Hepatocyte (in vitro differentiated cells): Measurements from ENCODE around the gene GLIPR2. TPM values are rescaled to one million over a fixed set of nuclear protein-coding genes. Genes with fewer than 3 reads are reported as not detected.

Source experiments
- DNase-seq: peaks from one replicate; pipeline ENCODE4 v3.0.0-alpha.2; 2016; ENCODE audit warnings: low spot score
- H2AFZ ChIP-seq: fragments of 200-600 bp; sonication (generic); 2 replicates; pipeline ENCODE4 v1.6.0; 2016; ENCODE audit warnings: antibody characterized with exemption, mild to moderate bottlenecking
- H3K27ac ChIP-seq: fragments of 200-600 bp; sonication (generic); 2 replicates; pipeline ENCODE4 v1.5.1; 2016; ENCODE audit warnings: mild to moderate bottlenecking
- H3K27me3 ChIP-seq: fragments of 200-600 bp; sonication (generic); 2 replicates; pipeline ENCODE4 v1.6.1; 2016
- H3K36me3 ChIP-seq: fragments of 200-600 bp; sonication (generic); replicated peaks from 2 replicates; pipeline ENCODE4 v1.5.1; 2016; ENCODE audit warnings: low read depth; ENCODE audit not compliant: insufficient read depth
- H3K4me1 ChIP-seq: fragments of 200-600 bp; sonication (generic); 2 replicates; pipeline ENCODE4 v1.5.1; 2016; ENCODE audit warnings: mild to moderate bottlenecking, moderate library complexity; ENCODE audit not compliant: insufficient read depth
- H3K4me2 ChIP-seq: fragments of 200-600 bp; sonication (generic); 2 replicates; pipeline ENCODE4 v1.6.0; 2016
- H3K4me3 ChIP-seq: fragments of 200-600 bp; sonication (generic); 2 replicates; pipeline ENCODE4 v1.5.1; 2016; ENCODE audit warnings: mild to moderate bottlenecking
- H3K79me2 ChIP-seq: fragments of 200-600 bp; sonication (generic); 2 replicates; pipeline ENCODE4 v1.6.0; 2017; ENCODE audit warnings: mild to moderate bottlenecking
- H3K9me2 ChIP-seq: fragments of 200-600 bp; sonication (generic); replicated peaks from 2 replicates; pipeline ENCODE4 v1.6.0; 2017; ENCODE audit warnings: mild to moderate bottlenecking; ENCODE audit not compliant: insufficient read depth
- H3K9me3 ChIP-seq: fragments of 200-600 bp; sonication (generic); 2 replicates; pipeline ENCODE4 v1.5.1; 2016; ENCODE audit warnings: low read depth, mild to moderate bottlenecking
- H4K20me1 ChIP-seq: fragments of 200-600 bp; sonication (generic); 2 replicates; pipeline ENCODE4 v1.6.0; 2016; ENCODE audit warnings: mild to moderate bottlenecking; ENCODE audit not compliant: insufficient read depth, poor library complexity, severe bottlenecking
- CTCF ChIP-seq: fragments of 200-600 bp; sonication (generic); IDR thresholded peaks from 2 replicates; pipeline ENCODE4 v1.5.1; 2016; ENCODE audit warnings: antibody characterized with exemption, mild to moderate bottlenecking; ENCODE audit not compliant: poor library complexity
- EZH2 ChIP-seq: fragments of 200-600 bp; sonication (generic); IDR thresholded peaks from 2 replicates; pipeline ENCODE4 v1.6.1; 2016; ENCODE audit warnings: antibody characterized with exemption, mild to moderate bottlenecking, borderline replicate concordance
- EZH2phosphoT487 ChIP-seq: fragments of 200-600 bp; sonication (generic); IDR thresholded peaks from one replicate; pipeline ENCODE4 v1.6.1; 2018; ENCODE audit warnings: antibody characterized with exemption, mild to moderate bottlenecking, low read depth, moderate library complexity; ENCODE audit not compliant: unreplicated experiment, severe bottlenecking
- WGBS: methylation state at CpG from one replicate; pipeline ENCODE4 v1.1.6; 2016; ENCODE audit warnings: low lambda C conversion rate; ENCODE audit errors: missing lambda C conversion rate; 5-methylcytosine and 5-hydroxymethylcytosine counted together
- polyA plus RNA-seq: library from polyadenylated mRNA; unstranded; fragments of >200 nt; fragmentation: Nextera tagmentation; extraction: Ambion mirVana; gene quantifications from 2 replicates; pipeline ENCODE4 v1.2.1, GENCODE V29; 2016
- total RNA-seq: library from RNA; depleted of rRNA; stranded (reverse); fragments of >200 nt; gene quantifications from 2 replicates; pipeline ENCODE4 v1.2.3, GENCODE V29; 2014

GLIPR2 gene
- total and polyA plus RNA-seq, 2 experiments from 2014 or later, result 12.6 to 14.1 TPM

- no peaks in the 10 kb centered on the region for H3K79me2 ChIP-seq
- WGBS, result 61% methylated on average over 4 of the region's 4 CpGs
- no peaks in the 10 kb centered on the region for H3K36me3 ChIP-seq
- no peaks in the 10 kb centered on the region for H3K9me3 ChIP-seq
- DNase-seq, result no peak
- no peak overlapping the region for H3K4me2 ChIP-seq
- TF ChIP-seq EZH2 (no peak), CTCF (peak; percentile 36)
- no peak overlapping the region for H3K4me3 ChIP-seq
- H2AFZ ChIP-seq, result no peak overlapping the region
- H3K9me2 ChIP-seq, result no peaks in the 10 kb centered on the region
- peaks cover 18% of the 10 kb centered on the region for H3K27me3 ChIP-seq
- H3K27ac ChIP-seq, result no peak overlapping the region
- peaks cover 8% of the 10 kb centered on the region for H3K4me1 ChIP-seq
- no peaks in the 10 kb centered on the region for H4K20me1 ChIP-seq
Measured at GRCh38 chr9:36141288-36141687, 4.8 kb downstream of the GLIPR2 start.

GRCh38 chr9:36141761-36142160 is 5.2 kb downstream of the GLIPR2 start:
- no peaks in the 10 kb centered on the region for H3K79me2 ChIP-seq
- peaks cover 18% of the 10 kb centered on the region for H3K27me3 ChIP-seq
- H3K36me3 ChIP-seq, result no peaks in the 10 kb centered on the region
- no peaks in the 10 kb centered on the region for H4K20me1 ChIP-seq
- DNase-seq, result no peak
- no peak overlapping the region for H3K4me3 ChIP-seq
- 89% methylated on average over 7 of the region's 7 CpGs for WGBS
- H2AFZ ChIP-seq, result no peak overlapping the region
- H3K4me2 ChIP-seq, result no peak overlapping the region
- H3K9me2 ChIP-seq, result no peaks in the 10 kb centered on the region
- TF ChIP-seq EZH2phosphoT487 (no peak), EZH2 (no peak), CTCF (no peak)
- no peaks in the 10 kb centered on the region for H3K9me3 ChIP-seq
- H3K4me1 ChIP-seq, result peaks cover 8% of the 10 kb centered on the region
- H3K27ac ChIP-seq, result no peak overlapping the region

GRCh38 chr9:36142510-36143244 is 6.1 kb downstream of the GLIPR2 start:
- 81% methylated on average over 12 of the region's 12 CpGs for WGBS
- H3K79me2 ChIP-seq, result no peaks in the 10 kb centered on the region

More at GRCh38 chr9:36142510-36143244, 6.1 kb downstream of the GLIPR2 start:
- H2AFZ ChIP-seq, result no peak overlapping the region
- H4K20me1 ChIP-seq, result no peaks in the 10 kb centered on the region
- TF ChIP-seq EZH2 (no peak), EZH2phosphoT487 (no peak), CTCF (no peak)
- no peak overlapping the region for H3K4me3 ChIP-seq
- H3K4me2 ChIP-seq, result no peak overlapping the region
- H3K27ac ChIP-seq, result no peak overlapping the region
- no peak for DNase-seq
- peaks cover 2% of the 10 kb centered on the region for H3K4me1 ChIP-seq
- H3K9me3 ChIP-seq, result no peaks in the 10 kb centered on the region
- no peaks in the 10 kb centered on the region for H3K9me2 ChIP-seq
- no peaks in the 10 kb centered on the region for H3K36me3 ChIP-seq
- peaks cover 10% of the 10 kb centered on the region for H3K27me3 ChIP-seq
